ENCODE results near the gene MID1.

Gene MID1

GRCh38 chrX:10429908-10430307 is 190.5 kb downstream of the MID1 start:
- no peak for DNase-seq (ENCODE audit: low spot score)

DNA sequence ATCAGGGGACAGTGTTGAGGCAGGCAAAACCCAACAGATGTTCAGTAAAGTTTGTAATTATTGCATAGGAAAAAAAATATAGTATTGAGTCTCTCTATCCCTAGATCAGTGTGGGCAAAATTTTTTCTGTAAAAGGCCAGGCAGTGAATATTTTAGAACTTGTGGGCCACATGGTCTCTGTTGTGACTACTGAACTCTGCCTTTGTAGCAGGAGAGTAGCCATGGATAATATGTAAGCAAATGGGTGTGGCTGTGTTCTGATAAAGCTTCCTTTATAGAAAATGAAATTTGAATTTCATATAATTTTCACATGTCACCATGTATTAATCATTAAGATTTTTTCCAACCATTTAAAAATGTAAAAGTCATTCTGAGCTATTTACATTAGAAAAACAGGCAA is 193.1 kb downstream of the MID1 start:
- no peak for DNase-seq (ENCODE audit: low spot score)

- DNase-seq (ENCODE audit: low spot score), result no peak
Observed at GRCh38 chrX:10423716-10424115, 196.7 kb downstream of the MID1 start.

DNA sequence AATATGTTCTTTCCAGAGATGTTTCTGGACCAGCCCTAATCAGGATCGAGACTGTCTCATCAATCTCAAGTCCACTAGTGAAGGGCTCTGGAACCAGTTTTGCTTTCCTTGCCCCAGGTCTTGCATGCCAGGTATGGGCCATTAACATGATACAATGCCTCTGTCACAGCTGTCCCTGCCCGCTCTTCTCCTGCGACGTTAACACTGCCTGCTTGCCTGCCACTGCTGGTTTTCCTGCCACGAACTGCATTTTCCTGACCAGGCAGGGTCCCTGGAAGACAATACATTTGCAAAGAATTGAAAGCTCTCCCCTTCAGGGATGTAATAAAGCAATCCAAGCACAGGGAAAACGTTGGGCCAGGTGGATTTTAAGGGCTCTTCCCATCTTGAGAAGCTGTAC is 200.3 kb downstream of the MID1 start:
- DNase-seq (ENCODE audit: low spot score), result no peak

- no peak for DNase-seq (ENCODE audit: low spot score)
Observed at GRCh38 chrX:10416424-10416823, 204.0 kb downstream of the MID1 start.

DNA sequence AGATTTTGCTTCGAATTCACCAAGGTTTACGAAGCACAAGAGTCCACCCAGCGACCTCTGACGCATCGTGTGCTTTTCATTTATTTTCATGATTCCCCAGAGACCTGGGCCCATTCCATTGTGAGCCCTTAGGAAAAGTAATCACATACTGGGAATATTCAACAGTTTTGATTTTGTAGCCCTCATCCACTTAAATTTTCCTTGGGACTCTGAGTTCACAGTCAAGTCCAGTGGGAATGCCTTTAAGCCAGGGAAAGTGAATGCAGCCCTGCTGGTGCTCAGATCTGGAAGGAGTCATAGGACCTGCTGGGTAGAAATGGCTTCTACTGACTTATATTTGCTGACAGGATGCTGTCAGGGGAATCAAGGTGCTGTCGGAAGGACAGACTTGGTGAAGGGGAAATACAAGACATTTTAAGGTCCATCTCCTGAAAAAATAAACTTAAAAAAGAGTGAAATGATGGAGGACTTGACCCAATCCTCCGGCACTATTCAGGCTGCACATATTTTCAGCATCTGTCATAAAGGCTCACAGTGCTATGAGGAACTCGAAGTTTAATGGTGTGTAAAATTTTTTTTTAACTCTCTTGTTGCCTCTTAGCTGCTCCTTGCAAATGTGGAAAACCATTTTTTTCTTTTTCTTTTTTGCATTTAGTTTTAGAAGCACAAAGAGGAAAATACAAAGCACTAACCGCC is 204.9 kb downstream of the MID1 start:
- DNase-seq (ENCODE audit: low spot score), result no peak

DNA sequence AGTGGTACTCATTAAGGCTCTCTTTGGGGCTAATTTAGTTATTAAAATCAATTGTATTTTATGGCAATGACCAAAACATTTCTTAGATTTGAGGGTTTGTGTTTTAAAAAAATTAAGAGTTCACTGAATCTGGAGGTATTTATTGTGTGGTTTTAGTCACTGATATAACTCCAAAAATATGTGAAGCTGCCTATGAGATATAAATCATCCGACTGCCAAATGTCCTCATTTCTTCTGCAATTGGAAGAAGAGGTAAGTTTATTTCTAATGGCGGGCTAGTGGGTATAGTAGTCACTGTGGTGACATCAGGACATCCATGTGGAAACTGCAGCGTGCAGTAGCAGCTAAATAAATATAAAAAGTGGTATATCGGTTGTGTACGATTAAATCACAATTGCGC is 205.5 kb downstream of the MID1 start:
- DNase-seq (ENCODE audit: low spot score), result no peak

GRCh38 chrX:10414156-10414824 is 206.1 kb downstream of the MID1 start:
- no peak for DNase-seq (ENCODE audit: low spot score)

DNA sequence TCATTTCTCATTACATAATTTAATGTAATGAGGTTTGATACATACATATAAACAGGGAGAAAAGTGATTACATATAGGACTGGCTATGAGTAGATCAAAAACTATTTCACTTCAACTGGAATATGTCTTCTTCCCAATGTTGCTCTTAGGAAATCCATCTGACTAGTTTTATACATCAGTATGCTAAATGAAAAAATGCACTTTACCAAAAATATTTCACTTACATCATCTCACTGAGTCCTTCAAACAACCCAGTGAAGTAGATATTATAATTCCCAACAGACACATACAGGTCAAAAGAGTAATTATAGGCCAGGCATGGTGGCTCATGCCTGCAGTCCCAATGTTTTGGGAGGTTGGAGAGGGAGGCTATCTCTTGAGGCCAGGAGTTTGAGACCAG is 215.9 kb downstream of the MID1 start:
- no peak for DNase-seq (ENCODE audit: low spot score)

GRCh38 chrX:10401239-10401638 is 219.1 kb downstream of the MID1 start:
- DNase-seq (ENCODE audit: low spot score), result no peak

GRCh38 chrX:10399043-10399741 is 221.2 kb downstream of the MID1 start:
- DNase-seq (ENCODE audit: low spot score), result no peak

DNA sequence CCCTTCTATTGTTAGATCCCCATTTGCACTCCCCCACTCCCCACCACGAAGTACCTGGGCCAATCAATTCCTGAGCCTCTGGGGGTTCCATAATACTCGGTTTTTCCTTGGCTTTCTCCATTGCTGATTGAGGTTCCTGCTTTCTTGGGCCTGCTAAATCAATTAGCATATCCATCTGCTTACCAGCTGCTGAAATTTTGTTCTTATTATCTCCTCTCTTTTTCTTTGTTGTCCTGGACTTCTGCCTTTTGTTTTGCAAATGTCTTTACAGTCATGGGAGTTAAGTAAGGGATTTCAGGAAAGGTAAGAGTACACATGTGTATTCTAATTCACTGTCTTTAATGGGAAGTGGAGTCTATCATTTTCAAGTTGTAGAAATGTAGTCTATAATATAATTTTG is 222.2 kb downstream of the MID1 start:
- no peak for DNase-seq (ENCODE audit: low spot score)

GRCh38 chrX:10397349-10397748 is 223.0 kb downstream of the MID1 start:
- DNase-seq (ENCODE audit: low spot score), result no peak

- DNase-seq (ENCODE audit: low spot score), result no peak
Observed at GRCh38 chrX:10395643-10396042, 224.7 kb downstream of the MID1 start.

All from Ammon's horn (tissue), 1 donor.